Suprapubic skin (tissue), 4 donors: ENCODE results near the gene FXYD7. TPM values are rescaled to one million over a fixed set of nuclear protein-coding genes. Genes with fewer than 3 reads are reported as not detected.

Source experiments
- DNase-seq, 2 donors: peaks; one replicate each; pipeline ENCODE4 v3.0.0-alpha.2; 2019; ENCODE audit warnings: low spot score in 2 of 2
- H3K27ac ChIP-seq: fragments of 200-600 bp; sonication (generic); one replicate; pipeline ENCODE4 v1.5.1; 2019
- H3K27me3 ChIP-seq: fragments of 200-600 bp; sonication (generic); one replicate; pipeline ENCODE4 v1.5.1; 2019
- H3K36me3 ChIP-seq: fragments of 200-600 bp; sonication (generic); one replicate; pipeline ENCODE4 v1.5.1; 2019
- H3K4me1 ChIP-seq: fragments of 200-600 bp; sonication (generic); one replicate; pipeline ENCODE4 v1.5.1; 2019
- H3K4me3 ChIP-seq: fragments of 200-600 bp; sonication (generic); one replicate; pipeline ENCODE4 v1.5.1; 2019; ENCODE audit warnings: mild to moderate bottlenecking
- H3K9me3 ChIP-seq: fragments of 200-600 bp; sonication (generic); one replicate; pipeline ENCODE4 v1.5.1; 2019
- CTCF ChIP-seq, 2 donors: fragments of 200-600 bp in 1 of 2; fragments of 450-650 bp in 1 of 2; sonication (generic) in 1 of 2; IDR thresholded peaks; one replicate each; pipeline ENCODE4 v1.5.1; 2016 to 2019; ENCODE audit warnings: antibody characterized with exemption in 2 of 2, mild to moderate bottlenecking in 1 of 2, moderate library complexity in 1 of 2
- EP300 ChIP-seq: sonication (generic); formaldehyde crosslinking; IDR thresholded peaks from one replicate; pipeline ENCODE4 v1.6.1; 2017; ENCODE audit warnings: antibody characterized with exemption
- POLR2A ChIP-seq, 2 donors: fragments of 450-650 bp; IDR thresholded peaks; one replicate each; pipeline ENCODE4 v1.6.1; 2017; ENCODE audit warnings: antibody characterized with exemption in 2 of 2, mild to moderate bottlenecking in 2 of 2, moderate library complexity in 2 of 2
- POLR2AphosphoS5 ChIP-seq, 3 donors: sonication (generic); formaldehyde crosslinking; IDR thresholded peaks; one replicate each; pipeline ENCODE4 v1.6.1; 2017; ENCODE audit warnings: antibody characterized with exemption in 3 of 3
- WGBS: methylation state at CpG from one replicate; pipeline ENCODE4 v1.1.5; 2018; 5-methylcytosine and 5-hydroxymethylcytosine counted together
- total RNA-seq, 4 donors: library from RNA; depleted of rRNA; stranded (reverse); fragments of >200 nt; gene quantifications; one replicate each; pipeline ENCODE4 v1.1.0, GENCODE V29; 2016

Gene FXYD7, protein sequence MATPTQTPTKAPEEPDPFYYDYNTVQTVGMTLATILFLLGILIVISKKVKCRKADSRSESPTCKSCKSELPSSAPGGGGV
- 1 to 10 TPM in 1 of 4 donors, not detected in 3; 2.2 TPM for total RNA-seq

DNA sequence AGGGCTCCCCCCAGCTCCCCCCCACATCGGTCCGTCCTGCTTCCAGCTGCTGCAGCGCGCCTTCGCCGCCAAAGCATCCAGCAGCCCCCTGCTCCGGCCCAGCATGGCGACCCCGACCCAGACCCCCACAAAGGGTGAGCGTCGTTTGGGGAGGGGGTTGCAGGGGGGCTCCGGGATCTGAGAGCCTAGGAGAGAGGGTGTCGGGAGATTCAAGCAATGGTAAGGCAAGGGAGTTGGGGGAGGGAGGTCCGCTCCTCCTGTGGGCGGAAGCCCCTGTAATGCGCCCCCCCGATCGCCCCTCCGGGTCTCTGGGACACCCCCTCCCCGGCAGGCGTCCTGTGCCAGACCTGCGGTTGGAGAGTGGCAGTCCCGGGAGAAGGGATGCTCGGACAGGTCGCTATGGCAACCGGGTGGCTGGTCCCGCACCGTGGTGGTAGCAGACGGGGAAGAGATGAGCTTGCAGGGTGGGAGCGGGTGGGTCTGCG lies at the start of gene FXYD7:
FXYD7 (plus strand) TSS at position 25 of the 485 bp plus-strand sequence; CDS start at position 104, 79 bp downstream.
- Histone ChIP-seq H3K27me3 (peaks cover 23% of the 10 kb centered on the region), H3K36me3 (no peaks in the 10 kb centered on the region), H3K27ac (no peak within 1 kb of the TSS), H3K4me3 (peak within 1 kb of the TSS; percentile 19), H3K4me1 (peaks cover 55% of the 10 kb centered on the region), H3K9me3 (no peaks in the 10 kb centered on the region)
- DNase-seq = no peak
- 12% methylated on average over 15 of the region's 31 CpGs for WGBS
- TF ChIP-seq CTCF (IDR thresholded peaks at IDR 0.05) (no peak), POLR2A (IDR thresholded peaks at IDR 0.05) (no peak), EP300 (no peak), POLR2AphosphoS5 (IDR thresholded peaks at IDR 0.05) (no peak)

- Histone ChIP-seq H3K27ac (no peak overlapping the region), H3K4me1 (peaks cover 57% of the 10 kb centered on the region), H3K27me3 (no peaks in the 10 kb centered on the region), H3K9me3 (no peaks in the 10 kb centered on the region), H3K4me3 (no peak overlapping the region), H3K36me3 (no peaks in the 10 kb centered on the region)
- TF ChIP-seq CTCF (IDR thresholded peaks at IDR 0.05) (no peak), POLR2A (IDR thresholded peaks at IDR 0.05) (no peak), POLR2AphosphoS5 (IDR thresholded peaks at IDR 0.05) (no peak), EP300 (no peak)
- 71% methylated on average over 5 of the region's 5 CpGs for WGBS
- DNase-seq = no peak
Observed at GRCh38 chr19:35093430-35093829, 49.6 kb upstream of the FXYD7 start.

GRCh38 chr19:35093941-35094647 lies 49.0 kb upstream of the FXYD7 start:
- Histone ChIP-seq H3K27me3 (no peaks in the 10 kb centered on the region), H3K36me3 (no peaks in the 10 kb centered on the region), H3K4me3 (no peak overlapping the region), H3K9me3 (no peaks in the 10 kb centered on the region), H3K27ac (no peak overlapping the region), H3K4me1 (peaks cover 64% of the 10 kb centered on the region)
- no peak for DNase-seq
- TF ChIP-seq POLR2A (IDR thresholded peaks at IDR 0.05) = no peak
- TF ChIP-seq POLR2AphosphoS5 (IDR thresholded peaks at IDR 0.05) = no peak
- TF ChIP-seq CTCF (IDR thresholded peaks at IDR 0.05) = no peak
- no peak for TF ChIP-seq EP300
- WGBS = 82% methylated on average over 9 of the region's 11 CpGs

- Histone ChIP-seq H3K4me1 (peaks cover 68% of the 10 kb centered on the region), H3K27me3 (no peaks in the 10 kb centered on the region), H3K4me3 (no peak overlapping the region), H3K36me3 (no peaks in the 10 kb centered on the region), H3K27ac (no peak overlapping the region), H3K9me3 (no peaks in the 10 kb centered on the region)
- DNase-seq = no peak
- TF ChIP-seq EP300 = no peak
- WGBS = 92% methylated on average over 4 of the region's 4 CpGs
Observed at GRCh38 chr19:35094656-35095055, 48.4 kb upstream of the FXYD7 start.

- no peaks in the 10 kb centered on the region for H3K9me3 ChIP-seq
- peak overlapping the region; percentile 50 for H3K27ac ChIP-seq
- H3K4me1 ChIP-seq = peaks cover 66% of the 10 kb centered on the region
- DNase-seq = no peak
- H3K4me3 ChIP-seq = no peak overlapping the region
- TF ChIP-seq POLR2AphosphoS5 (IDR thresholded peaks at IDR 0.05) = no peak
- no peak for TF ChIP-seq POLR2A (IDR thresholded peaks at IDR 0.05)
- TF ChIP-seq EP300 = no peak
- no peak for TF ChIP-seq CTCF (IDR thresholded peaks at IDR 0.05)
- no peaks in the 10 kb centered on the region for H3K36me3 ChIP-seq
- no peaks in the 10 kb centered on the region for H3K27me3 ChIP-seq
- WGBS = 51% methylated on average over 8 of the region's 8 CpGs
Observed at GRCh38 chr19:35095667-35096368, 47.2 kb upstream of the FXYD7 start.
